SHP77 (cell line): ENCODE data around the gene NEU4.
"Not testable (repeated sequence)": the region's sequence is repeated elsewhere in the genome, so short reads cannot be mapped to it uniquely, and the experiment has no call there.

Experiments
- DNase-seq, 2 experiments: peaks; one replicate each; lab custom pipeline; 2025; lab: John Stamatoyannopoulos, UW

The NEU4 gene

GRCh38 chr2:241808721-241809382 is at the start of gene NEU4:
NEU4 (plus strand) TSS chr2:241809193; CDS start chr2:241814485, 5,292 bp downstream.
- no peak for DNase-seq

GRCh38 chr2:241759893-241760292 is 49.1 kb upstream of the NEU4 start:
- not testable (repeated sequence) for DNase-seq

- no peak for DNase-seq
Observed at GRCh38 chr2:241760301-241760771, 48.7 kb upstream of the NEU4 start.

GRCh38 chr2:241762321-241762932 is 46.6 kb upstream of the NEU4 start:
- no peak for DNase-seq

GRCh38 chr2:241762933-241763369 is 46.0 kb upstream of the NEU4 start:
- DNase-seq, result no peak

GRCh38 chr2:241763551-241764274 is 45.3 kb upstream of the NEU4 start:
- DNase-seq, result no peak

- no peak for DNase-seq
Observed at GRCh38 chr2:241764275-241765241, 44.4 kb upstream of the NEU4 start.

GRCh38 chr2:241767464-241768250 is 41.3 kb upstream of the NEU4 start:
- no peak for DNase-seq

GRCh38 chr2:241768251-241768711 is 40.7 kb upstream of the NEU4 start:
- DNase-seq, result no peak

GRCh38 chr2:241768850-241769249 is 40.1 kb upstream of the NEU4 start:
- no peak for DNase-seq

- no peak for DNase-seq
Observed at GRCh38 chr2:241769819-241770184, 39.2 kb upstream of the NEU4 start.

GRCh38 chr2:241770185-241770935 is 38.6 kb upstream of the NEU4 start:
- no peak for DNase-seq

- DNase-seq, result no peak
Observed at GRCh38 chr2:241770936-241771285, 38.1 kb upstream of the NEU4 start.

GRCh38 chr2:241771286-241772062 is 37.5 kb upstream of the NEU4 start:
- DNase-seq, result no peak

- DNase-seq, result no peak
Observed at GRCh38 chr2:241772063-241772499, 36.9 kb upstream of the NEU4 start.

GRCh38 chr2:241773511-241774418 is 35.2 kb upstream of the NEU4 start:
- peak; percentile 83 to 87 for DNase-seq

- DNase-seq, result peak in 1 of 2 experiments; percentile 29
Observed at GRCh38 chr2:241774419-241775222, 34.4 kb upstream of the NEU4 start.
